Fibroblast of lung (primary cell): Measurements from ENCODE around the gene SLC22A1.

Experiments used
- CTCF ChIP-seq, 2 donors: IDR thresholded peaks in 1 of 2; conservative IDR thresholded peaks in 1 of 2; 1 replicate in 1 of 2; 2 replicates in 1 of 2; pipeline ENCODE4 v1.5.1; 2011 to 2012; ENCODE audit warnings: low read length in 2 of 2, control low read depth in 1 of 2, inconsistent platforms in 1 of 2, low read depth in 1 of 2, mild to moderate bottlenecking in 1 of 2
- EZH2 ChIP-seq: IDR thresholded peaks from 2 replicates; pipeline ENCODE4 v1.5.1; 2012; ENCODE audit warnings: low read length, control low read depth, mild to moderate bottlenecking; ENCODE audit errors: missing control alignments

DNA sequence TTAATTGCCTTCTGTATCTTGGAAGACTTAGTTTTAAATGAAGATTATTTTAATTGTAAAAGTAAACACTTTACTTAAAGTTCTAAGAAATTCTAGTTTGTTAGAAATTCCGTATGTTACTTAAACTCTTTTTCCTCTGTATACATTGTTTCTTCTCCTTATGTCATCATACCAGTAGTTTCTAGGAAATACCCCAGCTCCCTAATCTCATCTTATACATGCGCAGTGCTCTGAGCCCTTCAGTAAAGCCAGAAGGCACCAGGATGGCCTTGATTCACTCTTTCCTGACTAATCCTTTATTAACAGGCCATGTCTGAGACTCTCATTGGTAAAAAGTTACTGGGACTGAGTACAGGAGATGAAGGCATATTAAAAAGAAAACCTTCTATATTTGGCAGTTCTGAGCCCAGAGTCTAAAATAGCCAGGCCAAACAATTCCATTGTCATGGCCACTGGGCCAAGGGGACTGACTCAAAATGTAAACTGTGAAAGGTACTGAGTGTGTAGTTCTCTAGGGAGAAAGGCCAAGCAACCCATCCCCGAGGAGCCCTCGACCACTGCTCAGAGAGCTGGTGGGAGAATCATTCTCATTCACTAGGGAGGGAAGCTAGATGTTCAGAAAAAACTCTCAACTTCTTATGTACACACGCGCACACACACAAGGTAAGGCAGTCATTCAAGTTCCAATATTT lies 25.0 kb downstream of the SLC22A1 start:
- no peak for TF ChIP-seq CTCF (conservative IDR thresholded peaks at IDR 0.05 in 1 of 2, IDR thresholded peaks at IDR 0.05 in 1 of 2; ENCODE audit: low read depth in 1 of 2, low read length in 2 of 2)
- TF ChIP-seq EZH2: no peak
